Hematopoietic multipotent progenitor cell treated with erythropoietin and hydrocortisone succinate and interleukin-3 and kit ligand, for 8 days (in vitro differentiated cells): ENCODE measurements around the gene ASB1.
"Not testable (repeated sequence)": the region's sequence is repeated elsewhere in the genome, so short reads cannot be mapped to it uniquely, and the experiment has no call there.

Experiments
- DNase-seq: peaks from one replicate; pipeline ENCODE4 v3.0.0-alpha.2; 2015

Gene ASB1

GRCh38 chr2:238404406-238405216, 22.1 kb upstream of the ASB1 start:
- DNase-seq, result no peak

GRCh38 chr2:238405217-238405555, 21.5 kb upstream of the ASB1 start:
- not testable (repeated sequence) for DNase-seq

- no peak for DNase-seq
Measured at GRCh38 chr2:238406221-238406997, 20.3 kb upstream of the ASB1 start.

DNA sequence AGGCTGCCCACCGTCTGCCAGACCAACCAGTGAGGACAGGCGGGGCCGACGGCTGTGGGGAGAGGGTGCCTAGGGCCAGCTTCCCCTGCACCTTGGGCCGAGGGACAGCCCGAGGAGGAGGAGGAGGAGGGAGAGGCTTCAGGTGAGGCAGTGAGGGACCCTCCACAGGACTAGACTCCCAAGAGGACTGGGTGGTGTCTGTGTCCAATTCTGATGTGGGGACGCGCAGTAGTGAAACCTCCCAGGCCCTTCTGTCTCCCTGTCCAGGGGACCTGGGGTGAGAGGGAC, 19.8 kb upstream of the ASB1 start:
- no peak for DNase-seq

GRCh38 chr2:238407566-238407965, 19.2 kb upstream of the ASB1 start:
- DNase-seq, result no peak

DNA sequence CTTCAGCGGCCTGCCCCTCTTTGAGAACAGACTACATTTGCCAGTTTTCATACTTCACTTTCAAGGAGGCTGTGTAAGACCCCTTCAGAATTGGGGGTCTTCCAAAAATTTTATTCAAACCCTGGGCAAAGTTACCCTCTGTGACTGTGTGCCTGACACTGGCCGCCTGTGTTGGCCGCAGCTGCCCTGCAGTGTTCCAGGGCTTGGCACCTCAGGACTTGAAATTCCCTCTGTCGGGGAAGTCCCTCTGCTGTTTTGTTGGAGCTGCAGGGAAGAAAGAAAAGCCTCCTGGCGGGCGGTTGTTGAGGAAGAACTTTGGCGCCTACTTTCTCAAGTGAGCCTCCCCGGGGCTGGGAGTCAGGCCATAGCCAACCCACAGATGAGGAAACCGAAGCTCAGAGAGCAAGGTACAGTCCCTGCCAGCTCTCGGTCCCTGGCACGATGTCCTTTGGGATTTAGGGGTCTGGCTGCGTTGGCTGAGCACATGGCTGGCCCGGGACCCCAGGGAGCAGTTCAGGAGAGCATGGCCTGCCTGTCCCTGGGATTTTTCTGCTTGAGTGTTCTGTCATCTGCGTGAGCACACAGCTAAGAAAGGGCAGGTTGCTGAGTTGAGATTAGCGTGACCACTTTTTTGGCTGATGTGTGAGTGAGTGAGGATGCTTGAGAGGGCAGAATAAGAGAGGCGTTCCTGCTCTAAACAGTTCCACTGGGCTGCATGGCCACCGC, 17.9 kb upstream of the ASB1 start:
- no peak for DNase-seq

- no peak for DNase-seq
Measured at GRCh38 chr2:238409341-238410199, 17.2 kb upstream of the ASB1 start.

DNA sequence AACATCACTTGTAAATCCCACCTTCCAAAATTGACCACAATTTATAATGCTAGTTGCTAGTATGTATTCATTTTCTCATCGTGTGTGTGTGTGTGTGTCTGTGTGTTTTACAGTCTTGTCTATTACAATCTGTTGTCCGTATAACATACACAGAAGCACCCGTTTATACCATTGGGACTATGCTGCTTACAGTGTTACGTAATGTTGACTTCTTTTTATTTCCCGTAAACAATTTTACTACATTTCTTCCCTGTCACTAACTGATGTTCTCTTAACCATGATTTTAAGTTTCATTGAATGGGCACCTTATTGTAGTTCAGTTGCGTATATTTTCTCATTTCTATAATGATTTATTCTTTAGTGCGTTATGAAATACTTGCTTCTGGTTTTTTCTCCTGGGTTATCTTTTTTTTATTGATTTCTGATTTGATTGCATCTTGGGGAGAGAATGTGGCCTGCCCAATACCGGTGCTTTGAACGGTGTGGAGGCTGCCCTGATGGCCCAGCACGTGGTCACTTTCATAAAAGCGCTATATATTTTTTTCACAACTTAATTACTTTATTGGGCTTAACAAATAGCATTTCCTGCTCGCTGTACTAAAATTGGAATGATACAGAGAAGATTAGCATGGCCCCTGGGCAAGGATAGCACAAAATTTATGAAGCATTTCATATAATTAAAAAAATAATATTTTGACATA, 14.5 kb upstream of the ASB1 start:
- DNase-seq, result no peak

DNA sequence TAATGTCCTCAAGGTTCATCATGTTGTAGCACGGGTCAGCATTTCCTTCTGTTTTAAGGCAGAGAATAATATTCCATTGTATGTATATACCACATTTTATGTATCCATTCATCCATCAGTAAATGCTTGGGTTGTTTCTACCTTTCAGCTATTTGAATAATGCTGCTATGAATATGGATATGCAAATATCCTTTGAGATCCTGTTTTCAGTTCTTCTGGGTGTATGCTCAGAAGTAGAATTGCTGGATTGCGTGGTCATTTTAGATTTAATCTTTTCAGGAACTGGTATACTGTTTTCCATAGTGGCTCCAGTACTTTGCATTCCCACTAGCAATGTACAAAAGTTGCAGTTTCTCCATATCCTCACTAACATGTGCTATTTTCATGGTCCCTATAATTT, 13.4 kb upstream of the ASB1 start:
- no peak for DNase-seq

- no peak for DNase-seq
Measured at GRCh38 chr2:238415036-238415764, 11.5 kb upstream of the ASB1 start.

- no peak for DNase-seq
Measured at GRCh38 chr2:238415893-238416292, 10.8 kb upstream of the ASB1 start.

DNA sequence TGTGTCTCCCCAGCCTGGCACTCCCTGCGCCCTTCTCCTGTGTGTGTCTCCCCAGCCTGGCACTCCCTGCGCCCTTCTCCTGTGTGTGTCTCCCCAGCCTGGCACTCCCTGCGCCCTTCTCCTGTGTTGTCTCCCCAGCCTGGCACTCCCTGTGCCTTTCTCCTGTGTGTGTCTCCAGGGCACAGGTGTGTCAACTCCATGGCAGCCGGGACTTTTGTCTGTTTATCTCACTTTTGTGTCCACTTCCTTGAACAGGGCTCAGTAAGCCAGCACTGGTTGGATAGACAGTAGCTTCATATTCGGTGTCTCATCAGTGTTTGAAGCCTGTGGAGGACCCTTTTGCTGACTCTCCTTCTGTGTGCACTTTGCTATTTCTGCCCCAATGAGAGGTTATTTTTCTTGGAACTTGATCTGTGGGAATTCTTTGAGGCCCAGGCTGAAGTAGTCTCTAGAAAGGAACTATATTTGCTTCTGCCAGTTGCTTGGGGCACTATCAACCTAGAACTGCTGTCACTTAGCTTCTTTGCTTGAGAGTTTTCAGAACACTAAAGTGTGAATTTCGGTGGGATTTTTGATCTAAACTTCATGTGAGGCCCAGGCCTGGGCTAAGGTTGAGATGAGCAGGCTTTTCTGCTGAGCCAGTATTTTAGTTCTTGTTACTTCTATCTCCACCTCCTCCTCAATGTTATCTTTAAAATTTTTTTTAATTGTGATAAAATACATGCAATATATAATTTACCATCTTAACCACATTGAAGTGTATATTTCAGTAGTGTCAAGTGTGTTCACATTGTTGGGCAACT, 8.3 kb upstream of the ASB1 start:
- no peak for DNase-seq

- DNase-seq, result no peak
Measured at GRCh38 chr2:238418999-238419546, 7.7 kb upstream of the ASB1 start.

- no peak for DNase-seq
Measured at GRCh38 chr2:238420442-238420841, 6.3 kb upstream of the ASB1 start.

DNA sequence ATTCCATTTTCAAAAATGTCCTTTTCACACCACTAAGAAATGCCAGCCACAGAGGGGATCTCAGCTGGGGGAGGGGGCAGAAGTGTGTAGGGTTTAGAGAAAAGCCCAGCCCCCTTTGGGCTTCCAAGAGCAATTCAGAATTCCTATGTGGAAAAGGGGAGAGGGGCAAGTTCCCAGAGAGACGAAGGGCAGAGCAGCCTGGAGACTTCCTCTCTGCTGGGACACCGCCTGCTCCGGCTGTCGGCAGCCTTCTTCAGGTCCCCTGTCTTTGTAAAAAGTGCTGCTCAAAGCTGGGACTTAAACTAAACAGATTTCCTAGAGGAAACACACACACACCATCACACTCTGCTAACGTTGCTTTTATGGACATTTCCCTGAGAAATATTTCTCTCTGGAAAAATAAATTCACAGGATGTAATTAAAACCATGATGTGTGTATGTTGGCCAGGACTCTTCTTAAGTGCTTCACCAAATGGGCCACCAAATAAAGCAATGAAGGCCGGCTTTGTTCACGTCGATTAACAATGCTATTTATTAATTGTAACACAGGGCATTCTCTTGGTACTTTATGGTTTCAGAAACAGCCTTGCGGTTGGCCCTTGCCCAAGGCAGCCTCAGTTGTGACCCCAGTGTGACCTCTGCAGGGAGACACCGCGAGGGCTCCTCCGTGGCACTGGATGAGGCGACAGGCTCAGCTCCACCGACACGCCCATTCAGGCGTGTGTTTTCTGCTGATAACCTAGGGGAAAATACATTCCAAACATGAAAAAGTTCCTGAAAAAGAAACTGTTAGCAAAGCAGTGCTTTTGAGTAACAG, 5.6 kb upstream of the ASB1 start:
- peak; percentile 94 for DNase-seq

GRCh38 chr2:238421695-238422035, 5.1 kb upstream of the ASB1 start:
- DNase-seq, result no peak

- DNase-seq, result peak; percentile 93
Measured at GRCh38 chr2:238422285-238422684, 4.4 kb upstream of the ASB1 start.

- DNase-seq, result no peak
Measured at GRCh38 chr2:238422940-238423339, 3.8 kb upstream of the ASB1 start.

GRCh38 chr2:238423561-238424312, 3.0 kb upstream of the ASB1 start:
- peak; percentile 27 for DNase-seq
